A549 (cell line): ENCODE results near the gene YBX2. TPM values are rescaled to one million over a fixed set of nuclear protein-coding genes. Genes with fewer than 3 reads are reported as not detected.

Source experiments
- ATAC-seq, 2 experiments: fragments of 200-7000 bp in 1 of 2; fragments of >200 bp in 1 of 2; cut with Nextera tagmentation in 1 of 2; cut with Tn5 transposase in 1 of 2; 3 replicates each; pipeline versions ENCODE4 v1.8.0 to v1.9.1; 2018 to 2020; ENCODE audit warnings: mild to moderate bottlenecking in 1 of 2, moderate library complexity in 1 of 2
- CTCF ChIA-PET: fragments of 300-600 bp; sonication (Branson Sonifier 250); formaldehyde crosslinking; extraction: SDS; loops from one replicate; lab custom pipeline; 2021; ENCODE audit warnings: antibody characterized with exemption, inconsistent platforms; lab: Yijun Ruan, JAX
- POLR2A ChIA-PET: fragments of 350-600 bp; formaldehyde crosslinking; extraction: SDS; loops from one replicate; lab custom pipeline; 2021; ENCODE audit warnings: antibody characterized with exemption, inconsistent platforms; lab: Yijun Ruan, JAX
- DNase-seq, 2 experiments: peaks; one replicate each; pipeline versions ENCODE4 v3.0.0 to v3.0.0-alpha.2; 2011 to 2016; ENCODE audit warnings: low read depth in 1 of 2, low spot score in 1 of 2
- FAIRE-seq: peaks from 2 replicates; lab custom pipeline; 2011; peaks lifted over from hg19 to GRCh38; lab: Jason Lieb, UNC
- H3K27ac ChIP-seq, 2 experiments: fragments of >200 bp; sonication (Bioruptor Twin); formaldehyde crosslinking; 3 replicates each; pipeline ENCODE4 v1.5.1; 2016 to 2017
- H3K4me1 ChIP-seq: fragments of >200 bp; sonication (Bioruptor Twin); formaldehyde crosslinking; 3 replicates; pipeline ENCODE4 v1.6.1; 2016
- H3K4me2 ChIP-seq: fragments of >200 bp; sonication (Bioruptor Twin); formaldehyde crosslinking; 3 replicates; pipeline ENCODE4 v1.6.1; 2016
- H3K4me3 ChIP-seq: fragments of >200 bp; sonication (Bioruptor Twin); formaldehyde crosslinking; 3 replicates; pipeline ENCODE4 v1.5.1; 2016
- H3K9me3 ChIP-seq: fragments of >200 bp; sonication (Bioruptor Twin); formaldehyde crosslinking; 3 replicates; pipeline ENCODE4 v1.6.1; 2016
- EHMT2 ChIP-seq: fragments of 200-600 bp; sonication (generic); IDR thresholded peaks from 2 replicates; pipeline ENCODE4 v1.6.1; 2016; ENCODE audit warnings: antibody characterized with exemption, low read depth, mild to moderate bottlenecking, moderate library complexity
- HEYL ChIP-seq: fragments of 250-450 bp; sonication (Bioruptor Pico); IDR thresholded peaks from 2 replicates; pipeline ENCODE4 v1.8.0; 2021; ENCODE audit warnings: mild to moderate bottlenecking, moderate library complexity
- HOXA7 ChIP-seq: fragments of 250-450 bp; sonication (Bioruptor Pico); IDR thresholded peaks from 2 replicates; pipeline ENCODE4 v1.5.0; 2020; ENCODE audit warnings: mild to moderate bottlenecking, moderate library complexity
- JUN ChIP-seq, 2 experiments: fragments of >200 bp; sonication (Bioruptor Twin); formaldehyde crosslinking; IDR thresholded peaks; 2 replicates in 1 of 2; 3 replicates in 1 of 2; pipeline ENCODE4 v1.6.1; 2016 to 2017
- KDM1A ChIP-seq: fragments of 200-600 bp; sonication (generic); IDR thresholded peaks from 2 replicates; pipeline ENCODE4 v1.6.1; 2016; ENCODE audit warnings: low read depth, mild to moderate bottlenecking
- MAFK ChIP-seq: fragments of 450-650 bp; IDR thresholded peaks from 2 replicates; pipeline ENCODE4 v1.6.1; 2014; ENCODE audit not compliant: partially characterized antibody
- MYC ChIP-seq: IDR thresholded peaks from 2 replicates; pipeline ENCODE4 v1.6.1; 2012; ENCODE audit warnings: mild to moderate bottlenecking, inconsistent platforms, low read length, improper control_type of control experiment, borderline replicate concordance
- NPAS2 ChIP-seq: fragments of 250-450 bp; sonication (Bioruptor Pico); IDR thresholded peaks from 2 replicates; pipeline ENCODE4 v1.8.0; 2022; ENCODE audit warnings: mild to moderate bottlenecking, moderate library complexity, borderline replicate concordance
- NR3C1 ChIP-seq: fragments of >200 bp; sonication (Bioruptor Twin); formaldehyde crosslinking; IDR thresholded peaks from 3 replicates; pipeline ENCODE4 v1.6.1; 2017
- RFX5 ChIP-seq: fragments of 450-650 bp; IDR thresholded peaks from 2 replicates; pipeline ENCODE4 v1.7.1; 2014; ENCODE audit warnings: antibody characterized with exemption, mild to moderate bottlenecking, moderate library complexity
- RNF2 ChIP-seq: fragments of 200-600 bp; sonication (generic); IDR thresholded peaks from 2 replicates; pipeline ENCODE4 v1.6.1; 2016; ENCODE audit warnings: low read depth, mild to moderate bottlenecking, antibody characterized with exemption, moderate library complexity, borderline replicate concordance
- WGBS: methylation state at CpG from one replicate; pipeline ENCODE4 v1.1.6; 2017; ENCODE audit errors: missing lambda C conversion rate; 5-methylcytosine and 5-hydroxymethylcytosine counted together
- polyA plus RNA-seq, 4 experiments: library from polyadenylated mRNA; depleted of rRNA in 3 of 4; stranded (reverse); fragments of >200 nt; fragmentation: RNase III in 1 of 4; extraction: RNeasy Plus Mini Kit Qiagen cat#74134 plus additional on column Dnase treatment in 1 of 4; gene quantifications; 2 replicates in 3 of 4; 3 replicates in 1 of 4; pipeline ENCODE4 v1.2.3, GENCODE V29; 2011 to 2017
- TF ChIP-seq, protein P1 (sequence below): fragments of 200-600 bp; sonication (generic); IDR thresholded peaks from 2 replicates; pipeline ENCODE4 v1.6.1; 2016; ENCODE audit warnings: antibody characterized with exemption, mild to moderate bottlenecking, moderate library complexity
- TF ChIP-seq, protein P2 (sequence below): fragments of >200 bp; sonication (Bioruptor Twin); formaldehyde crosslinking; IDR thresholded peaks from 3 replicates; pipeline ENCODE4 v1.5.1; 2016
- TF ChIP-seq, protein P3 (sequence below): fragments of >200 bp; sonication (Bioruptor Twin); formaldehyde crosslinking; IDR thresholded peaks from 2 replicates; pipeline ENCODE4 v1.6.1; 2016

Gene YBX2
- polyA plus RNA-seq, 2 of the 4 experiments (the other 2 are of a cell fraction), result 0.36 to 0.61 TPM

DNA sequence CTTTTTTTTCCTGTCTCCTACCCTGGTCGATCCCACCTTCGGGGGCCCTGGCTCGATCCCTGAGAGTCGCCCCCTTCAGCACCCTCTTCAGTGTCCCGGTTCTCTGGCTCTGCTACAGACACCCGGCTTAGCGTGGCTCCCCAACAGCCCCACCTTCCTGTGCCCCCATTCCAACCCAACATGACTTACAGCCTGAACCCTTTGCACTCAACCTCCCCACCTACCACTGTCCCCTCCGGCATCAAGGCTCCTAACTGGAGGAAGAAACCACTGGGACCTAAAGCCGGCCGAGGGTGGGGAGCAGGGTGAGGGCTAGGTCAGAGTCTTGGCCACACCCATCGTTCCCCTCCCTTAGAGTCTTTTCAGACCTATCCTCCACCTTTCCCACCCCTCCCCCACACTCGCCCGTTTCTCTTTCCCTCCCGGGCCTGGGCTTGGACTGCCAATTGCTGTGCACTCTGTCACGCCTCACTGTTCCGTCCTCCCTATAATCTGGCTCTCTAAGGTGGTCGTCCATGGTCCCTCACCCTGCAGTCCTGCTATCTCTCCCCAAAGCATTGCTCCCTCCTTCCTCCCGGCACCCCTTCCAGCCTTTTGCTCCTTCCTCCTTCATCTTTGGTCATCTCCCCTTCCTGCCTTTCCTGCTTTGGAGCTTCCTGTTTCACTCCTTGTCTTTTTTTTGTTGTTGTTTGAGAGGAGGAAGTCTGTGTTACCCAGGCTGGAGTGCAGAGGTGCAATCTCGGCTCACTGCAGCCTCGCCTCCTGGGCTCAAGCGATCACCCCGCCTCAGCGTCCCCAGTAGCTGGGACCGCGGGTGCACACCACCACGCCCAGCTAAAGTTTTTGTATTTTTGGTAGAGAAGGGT is 31.3 kb downstream of the YBX2 start:
- ChIA-PET CTCF (interaction anchor here (1.1 to 4.3 kb wide), 5 partner anchors 9 to 217 kb away, joined by 3 to 52 read pairs (median 4); partner anchors contain the start of gene SLC2A4), POLR2A (interaction anchor here (0.8 kb wide), 1 partner anchor 44 kb away, joined by 4 read pairs; the partner anchor contains the start of gene DLG4)
- no peaks in the 10 kb centered on the region for H3K9me3 ChIP-seq
- ATAC-seq, result peak; percentile 20 to 22; a peak in 4 of 6 replicates
- H3K4me1 ChIP-seq, result peaks cover 65% of the 10 kb centered on the region
- H3K4me2 ChIP-seq, result peak overlapping the region; percentile 79
- no peak overlapping the region for H3K4me3 ChIP-seq
- DNase-seq, result peak in 1 of 2 experiments; percentile 46
- FAIRE-seq, result no peak
- H3K27ac ChIP-seq, result peak overlapping the region; percentile 73 to 83
- WGBS, result 65% methylated on average over 26 of the region's 26 CpGs
- TF ChIP-seq EHMT2 (no peak), RNF2 (no peak), HEYL (CRISPR knock-in tag) (no peak), KDM1A (no peak), MAFK (no peak), JUN (IDR thresholded peaks at IDR 0.05) (no peak), NPAS2 (no peak), RFX5 (no peak), NR3C1 (no peak), MYC (no peak)
- TF ChIP-seq, protein P1, sequence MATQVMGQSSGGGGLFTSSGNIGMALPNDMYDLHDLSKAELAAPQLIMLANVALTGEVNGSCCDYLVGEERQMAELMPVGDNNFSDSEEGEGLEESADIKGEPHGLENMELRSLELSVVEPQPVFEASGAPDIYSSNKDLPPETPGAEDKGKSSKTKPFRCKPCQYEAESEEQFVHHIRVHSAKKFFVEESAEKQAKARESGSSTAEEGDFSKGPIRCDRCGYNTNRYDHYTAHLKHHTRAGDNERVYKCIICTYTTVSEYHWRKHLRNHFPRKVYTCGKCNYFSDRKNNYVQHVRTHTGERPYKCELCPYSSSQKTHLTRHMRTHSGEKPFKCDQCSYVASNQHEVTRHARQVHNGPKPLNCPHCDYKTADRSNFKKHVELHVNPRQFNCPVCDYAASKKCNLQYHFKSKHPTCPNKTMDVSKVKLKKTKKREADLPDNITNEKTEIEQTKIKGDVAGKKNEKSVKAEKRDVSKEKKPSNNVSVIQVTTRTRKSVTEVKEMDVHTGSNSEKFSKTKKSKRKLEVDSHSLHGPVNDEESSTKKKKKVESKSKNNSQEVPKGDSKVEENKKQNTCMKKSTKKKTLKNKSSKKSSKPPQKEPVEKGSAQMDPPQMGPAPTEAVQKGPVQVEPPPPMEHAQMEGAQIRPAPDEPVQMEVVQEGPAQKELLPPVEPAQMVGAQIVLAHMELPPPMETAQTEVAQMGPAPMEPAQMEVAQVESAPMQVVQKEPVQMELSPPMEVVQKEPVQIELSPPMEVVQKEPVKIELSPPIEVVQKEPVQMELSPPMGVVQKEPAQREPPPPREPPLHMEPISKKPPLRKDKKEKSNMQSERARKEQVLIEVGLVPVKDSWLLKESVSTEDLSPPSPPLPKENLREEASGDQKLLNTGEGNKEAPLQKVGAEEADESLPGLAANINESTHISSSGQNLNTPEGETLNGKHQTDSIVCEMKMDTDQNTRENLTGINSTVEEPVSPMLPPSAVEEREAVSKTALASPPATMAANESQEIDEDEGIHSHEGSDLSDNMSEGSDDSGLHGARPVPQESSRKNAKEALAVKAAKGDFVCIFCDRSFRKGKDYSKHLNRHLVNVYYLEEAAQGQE, result no peak
- TF ChIP-seq, protein P2, sequence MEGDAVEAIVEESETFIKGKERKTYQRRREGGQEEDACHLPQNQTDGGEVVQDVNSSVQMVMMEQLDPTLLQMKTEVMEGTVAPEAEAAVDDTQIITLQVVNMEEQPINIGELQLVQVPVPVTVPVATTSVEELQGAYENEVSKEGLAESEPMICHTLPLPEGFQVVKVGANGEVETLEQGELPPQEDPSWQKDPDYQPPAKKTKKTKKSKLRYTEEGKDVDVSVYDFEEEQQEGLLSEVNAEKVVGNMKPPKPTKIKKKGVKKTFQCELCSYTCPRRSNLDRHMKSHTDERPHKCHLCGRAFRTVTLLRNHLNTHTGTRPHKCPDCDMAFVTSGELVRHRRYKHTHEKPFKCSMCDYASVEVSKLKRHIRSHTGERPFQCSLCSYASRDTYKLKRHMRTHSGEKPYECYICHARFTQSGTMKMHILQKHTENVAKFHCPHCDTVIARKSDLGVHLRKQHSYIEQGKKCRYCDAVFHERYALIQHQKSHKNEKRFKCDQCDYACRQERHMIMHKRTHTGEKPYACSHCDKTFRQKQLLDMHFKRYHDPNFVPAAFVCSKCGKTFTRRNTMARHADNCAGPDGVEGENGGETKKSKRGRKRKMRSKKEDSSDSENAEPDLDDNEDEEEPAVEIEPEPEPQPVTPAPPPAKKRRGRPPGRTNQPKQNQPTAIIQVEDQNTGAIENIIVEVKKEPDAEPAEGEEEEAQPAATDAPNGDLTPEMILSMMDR, result no peak
- TF ChIP-seq, protein P3, sequence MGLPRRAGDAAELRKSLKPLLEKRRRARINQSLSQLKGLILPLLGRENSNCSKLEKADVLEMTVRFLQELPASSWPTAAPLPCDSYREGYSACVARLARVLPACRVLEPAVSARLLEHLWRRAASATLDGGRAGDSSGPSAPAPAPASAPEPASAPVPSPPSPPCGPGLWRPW, result no peak

DNA sequence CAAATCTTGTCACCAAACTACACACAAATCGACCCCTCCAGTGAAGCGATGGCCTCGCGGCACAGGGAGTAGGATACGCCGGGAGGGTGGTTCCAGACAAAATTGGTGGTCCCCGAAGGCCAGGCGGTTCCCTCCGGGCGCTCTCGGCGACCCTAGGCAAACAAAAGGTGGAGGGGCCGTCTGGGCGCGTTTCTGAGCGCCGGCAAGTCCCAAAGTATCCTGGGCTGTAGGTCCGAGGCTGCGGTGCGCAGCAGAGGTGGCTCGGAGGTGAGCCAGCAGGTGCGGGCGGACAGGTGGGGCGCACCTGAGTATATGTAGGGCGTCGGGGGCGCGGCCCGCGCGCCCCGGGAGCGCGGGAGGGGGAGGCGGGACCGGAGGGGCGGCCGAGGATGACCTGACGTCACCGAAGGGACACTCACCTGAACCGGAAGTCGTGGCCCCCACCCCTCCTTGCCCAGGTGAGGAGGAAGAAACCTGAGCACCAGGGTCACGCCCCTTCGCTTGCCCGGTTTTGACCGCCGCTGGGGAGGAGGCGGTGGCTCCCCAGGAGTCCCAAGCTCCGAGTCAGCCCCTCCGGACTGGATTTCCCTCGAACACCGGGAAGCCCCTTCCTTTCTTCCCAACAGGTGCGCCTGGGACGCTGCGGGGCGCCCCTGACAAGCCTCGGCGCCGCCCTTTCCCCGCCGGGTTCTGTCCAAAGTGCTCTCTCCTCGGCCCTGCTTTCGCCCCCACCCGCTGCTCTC is 32.1 kb downstream of the YBX2 start, which contains the start of gene CLDN7:
Gene CLDN7, minus strand, starts transcription at position 287 of the 743 bp plus-strand sequence. CDS start 435 bp downstream, outside the sequence.
- TF ChIP-seq HOXA7 (CRISPR knock-in tag) (no peak), MYC (no peak)
- no peak for FAIRE-seq
- CTCF ChIA-PET, result interaction anchor here (1.1 to 4.3 kb wide), 4 partner anchors 18 to 34 kb away, joined by 3 to 52 read pairs (median 4); partner anchors contain the start of gene SLC2A4
- Histone ChIP-seq H3K4me1 (peaks cover 65% of the 10 kb centered on the region), H3K27ac (peak within 1 kb of the TSS; percentile 73 to 83), H3K9me3 (no peaks in the 10 kb centered on the region), H3K4me2 (peak within 1 kb of the TSS; percentile 79), H3K4me3 (no peak within 1 kb of the TSS)
- POLR2A ChIA-PET, result no interaction called here
- WGBS, result 90% methylated on average over 64 of the region's 64 CpGs
- DNase-seq, result no peak
- no peak for ATAC-seq
